Mucosa of gallbladder (tissue), 1 donor: ENCODE data around the gene KATNBL1. TPM values are rescaled to one million over a fixed set of nuclear protein-coding genes. Genes with fewer than 3 reads are reported as not detected.
"Not testable (repeated sequence)": the region's sequence is repeated elsewhere in the genome, so short reads cannot be mapped to it uniquely, and the experiment has no call there.

Experiments used
- DNase-seq: peaks from one replicate; pipeline ENCODE4 v3.0.0-alpha.2; 2020; ENCODE audit warnings: low spot score
- total RNA-seq: library from RNA; stranded (reverse); gene quantifications from one replicate; pipeline ENCODE4 v1.2.1, GENCODE V29; 2021
- donor health status: DM: no; HTN: no; CAD: no.

KATNBL1 gene
- total RNA-seq, 1 donor from 2014 or later = 30.4 TPM

- no peak for DNase-seq
Measured at GRCh38 chr15:34203305-34203704, 6.6 kb downstream of the KATNBL1 start.

GRCh38 chr15:34193272-34193671 is 16.6 kb downstream of the KATNBL1 start:
- DNase-seq = not testable (repeated sequence)

- no peak for DNase-seq
Measured at GRCh38 chr15:34188711-34189110, 21.2 kb downstream of the KATNBL1 start.

- DNase-seq = no peak
Measured at GRCh38 chr15:34185666-34186065, 24.2 kb downstream of the KATNBL1 start.

GRCh38 chr15:34182942-34183341 is 27.0 kb downstream of the KATNBL1 start:
- DNase-seq = peak; percentile 27

- DNase-seq = no peak
Measured at GRCh38 chr15:34179234-34179633, 30.7 kb downstream of the KATNBL1 start.

- DNase-seq = not testable (repeated sequence)
Measured at GRCh38 chr15:34165987-34166573, 43.8 kb downstream of the KATNBL1 start.

- no peak for DNase-seq
Measured at GRCh38 chr15:34161329-34161963, 48.5 kb downstream of the KATNBL1 start.

- DNase-seq = no peak
Measured at GRCh38 chr15:34160735-34161134, 49.2 kb downstream of the KATNBL1 start.

- DNase-seq = no peak
Measured at GRCh38 chr15:34158355-34158754, 51.5 kb downstream of the KATNBL1 start.

GRCh38 chr15:34155859-34156258 is 54.0 kb downstream of the KATNBL1 start:
- no peak for DNase-seq

GRCh38 chr15:34154725-34155204 is 55.1 kb downstream of the KATNBL1 start:
- no peak for DNase-seq

GRCh38 chr15:34147371-34148140 is 62.3 kb downstream of the KATNBL1 start:
- DNase-seq = no peak

GRCh38 chr15:34133511-34133910 is 76.4 kb downstream of the KATNBL1 start:
- no peak for DNase-seq

GRCh38 chr15:34132881-34133280 is 77.0 kb downstream of the KATNBL1 start:
- DNase-seq = no peak

- no peak for DNase-seq
Measured at GRCh38 chr15:34128898-34129297, 81.0 kb downstream of the KATNBL1 start.

- no peak for DNase-seq
Measured at GRCh38 chr15:34126522-34126921, 83.4 kb downstream of the KATNBL1 start.

GRCh38 chr15:34125945-34126344 is 84.0 kb downstream of the KATNBL1 start:
- DNase-seq = no peak

GRCh38 chr15:34124651-34125050 is 85.2 kb downstream of the KATNBL1 start:
- DNase-seq = no peak

GRCh38 chr15:34122771-34123183 is 87.1 kb downstream of the KATNBL1 start:
- no peak for DNase-seq

- not testable (repeated sequence) for DNase-seq
Measured at GRCh38 chr15:34121786-34122185, 88.1 kb downstream of the KATNBL1 start.

GRCh38 chr15:34120420-34120819 is 89.5 kb downstream of the KATNBL1 start:
- DNase-seq = not testable (repeated sequence)

- DNase-seq = no peak
Measured at GRCh38 chr15:34119291-34119690, 90.6 kb downstream of the KATNBL1 start.
